ENCODE results near the gene PHAX. TPM values are rescaled to one million over a fixed set of nuclear protein-coding genes. Genes with fewer than 3 reads are reported as not detected.
A peak's percentile ranks its signal among the peaks of the same experiment; 100 is the strongest.
"Not testable (repeated sequence)": the region's sequence is repeated elsewhere in the genome, so short reads cannot be mapped to it uniquely, and the experiment has no call there.

Gene PHAX, protein sequence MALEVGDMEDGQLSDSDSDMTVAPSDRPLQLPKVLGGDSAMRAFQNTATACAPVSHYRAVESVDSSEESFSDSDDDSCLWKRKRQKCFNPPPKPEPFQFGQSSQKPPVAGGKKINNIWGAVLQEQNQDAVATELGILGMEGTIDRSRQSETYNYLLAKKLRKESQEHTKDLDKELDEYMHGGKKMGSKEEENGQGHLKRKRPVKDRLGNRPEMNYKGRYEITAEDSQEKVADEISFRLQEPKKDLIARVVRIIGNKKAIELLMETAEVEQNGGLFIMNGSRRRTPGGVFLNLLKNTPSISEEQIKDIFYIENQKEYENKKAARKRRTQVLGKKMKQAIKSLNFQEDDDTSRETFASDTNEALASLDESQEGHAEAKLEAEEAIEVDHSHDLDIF
- 10 to 100 TPM; 21.8 to 55.2 (median 30.2) TPM for total RNA-seq

GRCh38 chr5:126600631-126601511, at the start of gene PHAX:
Gene PHAX, plus strand, starts transcription at chr5:126600947. Its CDS starts 16 bp downstream, at chr5:126600963.
- DNase-seq (ENCODE audit: low spot score in 2 of 2): peak; percentile 83
- peak within 1 kb of the TSS; percentile 96 for H3K4me3 ChIP-seq
- WGBS: 3% methylated on average over 26 of the region's 79 CpGs

GRCh38 chr5:126552614-126553013, 48.1 kb upstream of the PHAX start:
- no peaks in the 10 kb centered on the region for H3K4me1 ChIP-seq
- WGBS: 95% methylated on average over 2 of the region's 2 CpGs
- H3K36me3 ChIP-seq: peaks cover 89% of the 10 kb centered on the region
- no peak overlapping the region for H3K27ac ChIP-seq
- H3K9me3 ChIP-seq: no peaks in the 10 kb centered on the region
- H3K4me3 ChIP-seq: no peak overlapping the region
- TF ChIP-seq EP300 (IDR thresholded peaks at IDR 0.05) (no peak), POLR2A (IDR thresholded peaks at IDR 0.05) (no peak), POLR2AphosphoS5 (IDR thresholded peaks at IDR 0.05) (no peak), CTCF (IDR thresholded peaks at IDR 0.05) (no peak)
- no peak for DNase-seq (ENCODE audit: low spot score in 2 of 2)
- no peaks in the 10 kb centered on the region for H3K27me3 ChIP-seq

More at GRCh38 chr5:126600631-126601511, at the start of gene PHAX:
- TF ChIP-seq POLR2AphosphoS5 (IDR thresholded peaks at IDR 0.05) (peak in 1 of 3 donors; percentile 44), CTCF (IDR thresholded peaks at IDR 0.05) (peak; percentile 12 to 63), EP300 (IDR thresholded peaks at IDR 0.05) (no peak), POLR2A (IDR thresholded peaks at IDR 0.05) (peak in 1 of 2 donors; percentile 31)
- peak within 1 kb of the TSS; percentile 91 for H3K27ac ChIP-seq
- H3K4me1 ChIP-seq: peaks cover 53% of the 10 kb centered on the region
- H3K27me3 ChIP-seq: no peaks in the 10 kb centered on the region
- peaks cover 19% of the 10 kb centered on the region for H3K36me3 ChIP-seq
- no peaks in the 10 kb centered on the region for H3K9me3 ChIP-seq

- H3K27ac ChIP-seq; DNase-seq (ENCODE audit: low spot score in 2 of 2); H3K4me3 ChIP-seq; H3K9me3 ChIP-seq; H3K27me3 ChIP-seq; H3K4me1 ChIP-seq: not testable (repeated sequence)
- WGBS: 88% methylated on average over 9 of the region's 9 CpGs
- H3K36me3 ChIP-seq: peaks cover 91% of the 10 kb centered on the region
Measured at GRCh38 chr5:126555101-126555500, 45.6 kb upstream of the PHAX start.

- WGBS: 83% methylated on average over 1 of the region's 1 CpG
- Histone ChIP-seq H3K4me1 (no peaks in the 10 kb centered on the region), H3K36me3 (peaks cover 60% of the 10 kb centered on the region), H3K27me3 (no peaks in the 10 kb centered on the region), H3K27ac (no peak overlapping the region), H3K9me3 (no peaks in the 10 kb centered on the region), H3K4me3 (no peak overlapping the region)
- no peak for DNase-seq (ENCODE audit: low spot score in 2 of 2)
- TF ChIP-seq EP300 (IDR thresholded peaks at IDR 0.05) (no peak), CTCF (IDR thresholded peaks at IDR 0.05) (no peak), POLR2AphosphoS5 (IDR thresholded peaks at IDR 0.05) (no peak), POLR2A (IDR thresholded peaks at IDR 0.05) (no peak)
Measured at GRCh38 chr5:126561908-126562307, 38.8 kb upstream of the PHAX start.

- Histone ChIP-seq H3K4me1 (no peaks in the 10 kb centered on the region), H3K36me3 (peaks cover 55% of the 10 kb centered on the region)
- WGBS: 73% methylated on average over 2 of the region's 2 CpGs
Measured at GRCh38 chr5:126562823-126563222, 37.9 kb upstream of the PHAX start.

More at GRCh38 chr5:126562823-126563222, 37.9 kb upstream of the PHAX start:
- no peaks in the 10 kb centered on the region for H3K27me3 ChIP-seq
- no peak for DNase-seq (ENCODE audit: low spot score in 2 of 2)
- no peaks in the 10 kb centered on the region for H3K9me3 ChIP-seq
- no peak for TF ChIP-seq EP300 (IDR thresholded peaks at IDR 0.05)
- TF ChIP-seq POLR2A (IDR thresholded peaks at IDR 0.05): no peak
- no peak for TF ChIP-seq CTCF (IDR thresholded peaks at IDR 0.05)
- TF ChIP-seq POLR2AphosphoS5 (IDR thresholded peaks at IDR 0.05): no peak
- no peak overlapping the region for H3K27ac ChIP-seq
- H3K4me3 ChIP-seq: no peak overlapping the region

Data from suprapubic skin (tissue), 4 donors.